ACHN (cell line): Measurements from ENCODE around the gene USP21.

ENCODE experiments used
- DNase-seq: peaks from one replicate; pipeline ENCODE4 v3.0.0-alpha.2; 2015
- in situ Hi-C: cut with HindIII; loops from 2 replicates; pipeline ENCODE4 v1.10.0; 2017; ENCODE audit warnings: low sequenced_read_pairs, low pct_ligation_motif_present, low pct_unique_long_range_greater_than_20kb

USP21 gene

GRCh38 chr1:161200992-161201835 lies 41.9 kb downstream of the USP21 start:
- in situ Hi-C loops, result loop anchor here (25.0 kb wide), 1 partner anchor 111 kb away; the partner anchor contains the start of genes MPZ and SDHC
- DNase-seq, result no peak

- DNase-seq, result peak; percentile 99
- in situ Hi-C loops, result loop anchor here (25.0 kb wide), 1 partner anchor 110 kb away; the partner anchor contains the start of genes MPZ and SDHC
These were observed 42.8 kb downstream of the USP21 start, which contains the start of gene NDUFS2 for GRCh38 chr1:161201836-161202712. Gene NDUFS2, plus strand, starts transcription at chr1:161202367. Its CDS starts 19 bp downstream, at chr1:161202386.

GRCh38 chr1:161206411-161207140 lies 47.3 kb downstream of the USP21 start:
- DNase-seq, result no peak
- in situ Hi-C loops, result loop anchor here (25.0 kb wide), 1 partner anchor 106 kb away; the partner anchor contains the start of genes MPZ and SDHC

GRCh38 chr1:161207173-161207572 lies 47.9 kb downstream of the USP21 start:
- no peak for DNase-seq
- in situ Hi-C loops, result loop anchor here (25.0 kb wide), 1 partner anchor 105 kb away; the partner anchor contains the start of genes MPZ and SDHC

- peak; percentile 80 for DNase-seq
- in situ Hi-C loops, result loop anchor here (25.0 kb wide), 1 partner anchor 102 kb away; the partner anchor contains the start of genes MPZ and SDHC
These were observed 50.6 kb downstream of the USP21 start for GRCh38 chr1:161209790-161210409.

- in situ Hi-C loops, result loop anchor here (25.0 kb wide), 1 partner anchor 98 kb away; the partner anchor contains the start of genes MPZ and SDHC
These were observed 55.1 kb downstream of the USP21 start for GRCh38 chr1:161214369-161214768.

GRCh38 chr1:161215076-161215475 lies 55.8 kb downstream of the USP21 start, which contains the start of gene FCER1G:
Gene FCER1G, plus strand, starts transcription at chr1:161215295. Its CDS starts 27 bp downstream, at chr1:161215322.
- no peak for DNase-seq
- in situ Hi-C loops, result loop anchor here (25.0 kb wide), 1 partner anchor 97 kb away; the partner anchor contains the start of genes MPZ and SDHC

More at GRCh38 chr1:161214369-161214768, 55.1 kb downstream of the USP21 start:
- DNase-seq, result no peak
